CD14-positive monocyte (primary cell): ENCODE measurements around the gene PRICKLE4. TPM values are rescaled to one million over a fixed set of nuclear protein-coding genes. Genes with fewer than 3 reads are reported as not detected.
"Not testable (repeated sequence)": the region's sequence is repeated elsewhere in the genome, so short reads cannot be mapped to it uniquely, and the experiment has no call there.

Experiments
- DNase-seq, 3 donors: peaks; one replicate each; pipeline ENCODE4 v3.0.0-alpha.2; 2011 to 2022
- H2AFZ ChIP-seq: 2 replicates; pipeline ENCODE4 v1.6.0; 2012; ENCODE audit warnings: mild to moderate bottlenecking, low read depth, low read length, inconsistent platforms; ENCODE audit not compliant: insufficient read depth, poor library complexity, severe bottlenecking
- H3K27ac ChIP-seq, 2 donors: 1 replicate in 1 of 2; 2 replicates in 1 of 2; pipeline ENCODE4 v1.5.1; 2012 to 2013; ENCODE audit warnings: low read length in 2 of 2, control low read depth in 1 of 2, inconsistent platforms in 1 of 2, low read depth in 1 of 2, mild to moderate bottlenecking in 1 of 2
- H3K27me3 ChIP-seq, 2 donors: one replicate each; pipeline versions ENCODE4 v1.6.0 to v1.6.1; 2011 to 2013; ENCODE audit warnings: low read length in 2 of 2; ENCODE audit not compliant: control insufficient read depth in 2 of 2, insufficient read depth in 2 of 2
- H3K36me3 ChIP-seq, 2 donors: replicated peaks in 1 of 2; 1 replicate in 1 of 2; 2 replicates in 1 of 2; pipeline versions ENCODE4 v1.5.1 to v1.6.1; 2012 to 2013; ENCODE audit warnings: low read length in 2 of 2, control low read depth in 1 of 2, inconsistent platforms in 1 of 2, mild to moderate bottlenecking in 1 of 2; ENCODE audit not compliant: insufficient read depth in 2 of 2, control insufficient read depth in 1 of 2
- H3K4me1 ChIP-seq, 2 donors: 1 replicate in 1 of 2; 2 replicates in 1 of 2; pipeline versions ENCODE4 v1.5.1 to v1.6.1; 2012 to 2013; ENCODE audit warnings: low read length in 2 of 2, control low read depth in 1 of 2, inconsistent platforms in 1 of 2, mild to moderate bottlenecking in 1 of 2, moderate library complexity in 1 of 2; ENCODE audit not compliant: insufficient read depth in 2 of 2, control insufficient read depth in 1 of 2
- H3K4me2 ChIP-seq: replicated peaks from 2 replicates; pipeline ENCODE3; 2012; ENCODE audit warnings: low read length, moderate library complexity, mild to moderate bottlenecking; ENCODE audit not compliant: poor library complexity, severe bottlenecking; ENCODE audit errors: extremely low read depth
- H3K4me3 ChIP-seq, 3 experiments: fragments of 200-600 bp in 1 of 3; sonication (generic) in 1 of 3; replicated peaks in 1 of 3; 1 replicate in 2 of 3; 2 replicates in 1 of 3; pipeline ENCODE4 v1.5.1; 2011 to 2013; ENCODE audit warnings: low read length in 3 of 3, mild to moderate bottlenecking in 3 of 3, control low read depth in 2 of 3, low read depth in 2 of 3, inconsistent platforms in 1 of 3, moderate library complexity in 1 of 3
- H3K79me2 ChIP-seq: 2 replicates; pipeline ENCODE4 v1.6.0; 2012; ENCODE audit warnings: mild to moderate bottlenecking, control low read depth, inconsistent platforms, low read length, moderate library complexity; ENCODE audit not compliant: insufficient read depth
- H3K9ac ChIP-seq: 2 replicates; pipeline ENCODE4 v1.6.0; 2017; ENCODE audit warnings: low read length, mild to moderate bottlenecking; ENCODE audit not compliant: insufficient read depth, poor library complexity, severe bottlenecking
- H3K9me3 ChIP-seq, 2 donors: replicated peaks in 1 of 2; 1 replicate in 1 of 2; 2 replicates in 1 of 2; pipeline versions ENCODE4 v1.5.1 to v1.6.1; 2012 to 2013; ENCODE audit warnings: low read length in 2 of 2, control low read depth in 1 of 2; ENCODE audit not compliant: control insufficient read depth in 1 of 2, insufficient read depth in 1 of 2
- H4K20me1 ChIP-seq: 2 replicates; pipeline ENCODE4 v1.6.0; 2012; ENCODE audit warnings: mild to moderate bottlenecking, low read length, control low read depth, moderate library complexity; ENCODE audit not compliant: insufficient read depth
- H3K27ac Mint-ChIP-seq, 7 donors: one replicate each; pipeline ENCODE4 v1.8.0; 2020; ENCODE audit warnings: mild to moderate bottlenecking in 7 of 7, mixed read lengths in 7 of 7, moderate library complexity in 6 of 7, inconsistent platforms in 2 of 7
- H3K27me3 Mint-ChIP-seq, 3 donors: one replicate each; pipeline ENCODE4 v1.8.0; 2021 to 2022; ENCODE audit warnings: low read depth in 3 of 3, mild to moderate bottlenecking in 3 of 3, mixed read lengths in 3 of 3, moderate library complexity in 3 of 3, inconsistent platforms in 1 of 3
- H3K36me3 Mint-ChIP-seq, 2 donors: one replicate each; pipeline ENCODE4 v1.8.0; 2020; ENCODE audit warnings: mixed read lengths in 2 of 2, inconsistent platforms in 1 of 2, mild to moderate bottlenecking in 1 of 2
- H3K4me1 Mint-ChIP-seq: one replicate; pipeline ENCODE4 v1.8.0; 2020; ENCODE audit warnings: mild to moderate bottlenecking, mixed read lengths
- H3K4me3 Mint-ChIP-seq, 2 donors: one replicate each; pipeline ENCODE4 v1.8.0; 2020; ENCODE audit warnings: mild to moderate bottlenecking in 2 of 2, mixed read lengths in 2 of 2, moderate library complexity in 1 of 2
- H3K9me3 Mint-ChIP-seq, 7 donors: one replicate each; pipeline ENCODE4 v1.8.0; 2020 to 2022; ENCODE audit warnings: mixed read lengths in 7 of 7, mild to moderate bottlenecking in 6 of 7, moderate library complexity in 6 of 7, inconsistent platforms in 2 of 7
- CTCF ChIP-seq: fragments of 200-600 bp; IDR thresholded peaks from one replicate; pipeline ENCODE4 v1.8.0; 2022; ENCODE audit warnings: antibody characterized with exemption, mild to moderate bottlenecking
- WGBS: methylation state at CpG from one replicate; pipeline ENCODE4 v1.1.5; 2013; ENCODE audit warnings: missing lambda C conversion rate; ENCODE audit not compliant: insufficient coverage; 5-methylcytosine and 5-hydroxymethylcytosine counted together
- intact Hi-C, 2 donors: fragments of 100-400 bp; cut with micrococcal nuclease; formaldehyde crosslinking; loops; one replicate each; pipeline versions ENCODE4 v1.15.0 to v1.15.1; 2023
- polyA plus RNA-seq, 3 donors: library from polyadenylated mRNA; depleted of rRNA in 1 of 3; unstranded in 2 of 3; stranded (reverse) in 1 of 3; fragments of 300-500 nt in 2 of 3; fragments of >200 nt in 1 of 3; fragmentation: Illumina TruSeq in 2 of 3; gene quantifications; 1 replicate in 2 of 3; 2 replicates in 1 of 3; pipeline ENCODE4 v1.2.3, GENCODE V29; 2012 to 2021

PRICKLE4 gene
- polyA plus RNA-seq, 3 donors = 0.88 TPM; not detected in 2

DNA sequence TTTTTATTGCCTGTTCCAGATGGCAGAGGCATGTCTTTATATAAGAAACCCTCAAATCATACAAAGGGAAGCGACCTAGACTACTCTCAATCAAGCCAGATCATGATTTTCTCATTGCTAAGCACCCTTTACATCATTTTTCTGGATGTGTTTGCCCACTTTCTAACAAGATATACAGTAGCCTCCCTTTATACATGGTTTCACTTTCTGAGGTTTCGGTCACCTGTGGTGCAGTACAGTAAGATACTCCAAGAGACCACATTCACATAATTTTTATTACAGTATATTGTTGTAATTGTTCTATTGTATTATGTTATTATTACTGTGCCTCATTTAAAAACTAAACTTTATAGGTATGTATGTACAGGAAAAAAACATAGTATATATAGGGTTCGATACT is 30.5 kb downstream of the PRICKLE4 start:
- no peak overlapping the region for H3K4me3 Mint-ChIP-seq
- no peak for TF ChIP-seq CTCF
- H3K4me1 Mint-ChIP-seq = peaks cover 1% of the 10 kb centered on the region
- Histone ChIP-seq H3K4me1 (no peaks in the 10 kb centered on the region), H2AFZ (no peak overlapping the region), H3K9ac (no peak overlapping the region), H3K27me3 (no peaks in the 10 kb centered on the region), H3K36me3 (peaks cover 2 to 6% of the 10 kb centered on the region in 2 donors), H3K79me2 (no peaks in the 10 kb centered on the region), H3K4me2 (no peak overlapping the region), H4K20me1 (no peaks in the 10 kb centered on the region), H3K9me3 (no peaks in the 10 kb centered on the region), H3K27ac (no peak overlapping the region), H3K4me3 (no peak overlapping the region)
- no peak for DNase-seq
- no peaks in the 10 kb centered on the region for H3K27me3 Mint-ChIP-seq
- WGBS = 100% methylated on average over 1 of the region's 3 CpGs
- peaks cover 2 to 9% of the 10 kb centered on the region in 2 donors for H3K36me3 Mint-ChIP-seq
- intact Hi-C loops = no loop called here
- no peak overlapping the region for H3K27ac Mint-ChIP-seq
- peaks cover 0 to 7% (median 0%) of the 10 kb centered on the region in 7 donors for H3K9me3 Mint-ChIP-seq

- H3K36me3 Mint-ChIP-seq, H3K4me3 Mint-ChIP-seq, DNase-seq, H3K4me1 ChIP-seq, H2AFZ ChIP-seq, H3K27ac ChIP-seq, H3K27me3 ChIP-seq, H3K9ac ChIP-seq, H4K20me1 ChIP-seq, H3K9me3 Mint-ChIP-seq, H3K27me3 Mint-ChIP-seq, H3K4me2 ChIP-seq, H3K9me3 ChIP-seq, H3K36me3 ChIP-seq, H3K4me3 ChIP-seq, H3K27ac Mint-ChIP-seq, H3K79me2 ChIP-seq, intact Hi-C loops, H3K4me1 Mint-ChIP-seq: not testable (repeated sequence)
- WGBS = 81% methylated on average over 7 of the region's 13 CpGs
These were observed 31.4 kb downstream of the PRICKLE4 start for GRCh38 chr6:41811946-41812345.
